Activated CD8-positive, alpha-beta memory T cell treated with anti-CD3 and anti-CD28 coated beads, Interleukin-2, amount 50 U/mL, for 48 hours (primary cell): ENCODE data around the gene PLD2.
"Not testable (repeated sequence)": the region's sequence is repeated elsewhere in the genome, so short reads cannot be mapped to it uniquely, and the experiment has no call there.

Experiments
- DNase-seq: peaks from one replicate; pipeline ENCODE4 v3.0.0-alpha.2; 2020

Gene PLD2

GRCh38 chr17:4858068-4858881 lies 51.3 kb downstream of the PLD2 start:
- no peak for DNase-seq

GRCh38 chr17:4858882-4859260 lies 51.9 kb downstream of the PLD2 start:
- no peak for DNase-seq

- DNase-seq, result no peak
Observed at GRCh38 chr17:4859816-4860625, 53.1 kb downstream of the PLD2 start.

GRCh38 chr17:4860651-4861050 lies 53.7 kb downstream of the PLD2 start:
- no peak for DNase-seq

- DNase-seq, result no peak
Observed at GRCh38 chr17:4861052-4861451, 54.1 kb downstream of the PLD2 start.

GRCh38 chr17:4862720-4863119 lies 55.8 kb downstream of the PLD2 start:
- DNase-seq, result no peak

- DNase-seq, result no peak
Observed at GRCh38 chr17:4863321-4863720, 56.4 kb downstream of the PLD2 start.

GRCh38 chr17:4867535-4867934 lies 60.6 kb downstream of the PLD2 start:
- DNase-seq, result not testable (repeated sequence)

- DNase-seq, result not testable (repeated sequence)
Observed at GRCh38 chr17:4869058-4869998, 62.4 kb downstream of the PLD2 start.

GRCh38 chr17:4870855-4871254 lies 63.9 kb downstream of the PLD2 start:
- DNase-seq, result no peak

GRCh38 chr17:4872786-4873185 lies 65.8 kb downstream of the PLD2 start:
- no peak for DNase-seq
